ENCODE measurements around the gene PTMS. TPM values are rescaled to one million over a fixed set of nuclear protein-coding genes. Genes with fewer than 3 reads are reported as not detected.
A peak's percentile ranks its signal among the peaks of the same experiment; 100 is the strongest.

Gene PTMS
- total and polyA plus RNA-seq, 2 of the 13 experiments (the other 11 are each of a cell fraction or from before 2014, with no cell fraction given), result 40.5 to 82.4 TPM

- H3K27me3 ChIP-seq (ENCODE audit: control insufficient read depth in 1 of 2, insufficient read depth in 2 of 2, low read length in 2 of 2), result no peaks in the 10 kb centered on the region; a peak in 1 of 5 replicates
- H3K9me3 ChIP-seq (ENCODE audit: low read length), result no peaks in the 10 kb centered on the region
- H3K36me3 ChIP-seq (replicated peaks in 1 of 2; ENCODE audit: control insufficient read depth in 1 of 2, insufficient read depth in 2 of 2, low read length in 2 of 2), result peaks cover 0 to 9% of the 10 kb centered on the region in 2 experiments; a peak in 1 of 5 replicates
- POLR2A ChIA-PET, result interaction anchor here (3.2 to 5.5 kb wide), 2 partner anchors 8 to 21 kb away, joined by 17 to 59 read pairs; partner anchors contain the start of genes MLF2 and PTMS
- FAIRE-seq (no peak), ATAC-seq (no peak), DNase-seq (ENCODE audit: low spot score) (no peak)
- H2AFZ ChIP-seq (ENCODE audit: low read length), result no peak overlapping the region
- BruUV-seq (replicated peaks), result no TSS peak
- no peaks in the 10 kb centered on the region for H4K20me1 ChIP-seq (ENCODE audit: insufficient read depth, low read length)
- H3K27ac ChIP-seq (ENCODE audit: extremely low read length, insufficient read depth, low read length), result no peak overlapping the region
- in situ Hi-C loops (cut with HindIII; ENCODE audit: extremely low pct_ligation_motif_present, low pct_unique_long_range_greater_than_20kb), result no loop called here
- TF ChIP-seq ZNF264 (CRISPR knock-in tag; IDR thresholded peaks at IDR 0.05) (no peak), ZNF629 (CRISPR knock-in tag; conservative IDR thresholded peaks at IDR 0.05) (no peak), PAX8 (CRISPR knock-in tag; IDR thresholded peaks at IDR 0.05; ENCODE audit: borderline replicate concordance) (no peak), ZBTB33 (CRISPR knock-in tag; IDR thresholded peaks at IDR 0.05) (peak; percentile 42; the same call in 1 of the 2 replicates), WIZ (CRISPR knock-in tag; IDR thresholded peaks at IDR 0.05) (no peak), KDM5B (CRISPR knock-in tag; IDR thresholded peaks at IDR 0.05; ENCODE audit: borderline replicate concordance) (0 out of 2 replicates have a peak, but pooled peaks have one; percentile 36)
- H3K9ac ChIP-seq (ENCODE audit: insufficient read depth, low read depth, low read length), result no peak overlapping the region
- no peak overlapping the region for H3K4me3 ChIP-seq (replicated peaks in 1 of 3; ENCODE audit: insufficient read depth in 1 of 3, low read depth in 2 of 3, low read length in 3 of 3)
- H3K4me2 ChIP-seq (ENCODE audit: low read depth, low read length), result 0 out of 2 replicates have a peak overlapping the region, but pooled peaks have one; percentile 52
- CTCF ChIA-PET (ENCODE audit: low intra/inter-chr PET ratio, low total read pairs), result no interaction called here
- H3K79me2 ChIP-seq (ENCODE audit: insufficient read depth, low read length), result no peaks in the 10 kb centered on the region
- intact Hi-C loops (cut with micrococcal nuclease; ENCODE audit: unreplicated experiment), result no loop called here
- H3K4me1 ChIP-seq (ENCODE audit: insufficient read depth, low read length), result peaks cover 84% of the 10 kb centered on the region
- 90% methylated on average over 15 of the region's 15 CpGs for WGBS (ENCODE audit: low lambda C conversion rate)
These were observed 8.4 kb downstream of the PTMS start for GRCh38 chr12:6774499-6775062.

Data from HepG2 (cell line).